K562 (cell line): ENCODE data around the gene MAN2B1. TPM values are rescaled to one million over a fixed set of nuclear protein-coding genes. Genes with fewer than 3 reads are reported as not detected.

ENCODE experiments used
- ATF6 ChIP-seq: sonication (generic); formaldehyde crosslinking; IDR thresholded peaks from 2 replicates; pipeline ENCODE4 v1.4.0; 2020; ENCODE audit warnings: mild to moderate bottlenecking, missing genetic modification reagents
- BRF2 ChIP-seq: IDR thresholded peaks from 3 replicates; pipeline ENCODE4 v1.6.1; 2011; ENCODE audit warnings: borderline replicate concordance, mild to moderate bottlenecking; ENCODE audit not compliant: insufficient read length, insufficient read depth
- CBX3 ChIP-seq, 2 experiments: IDR thresholded peaks; 1 replicate in 1 of 2; 2 replicates in 1 of 2; pipeline ENCODE4 v1.6.1; 2012; ENCODE audit warnings: inconsistent platforms in 2 of 2, low read length in 2 of 2, borderline replicate concordance in 1 of 2, control low read depth in 1 of 2
- EP300 ChIP-seq: IDR thresholded peaks from 2 replicates; pipeline ENCODE4 v1.6.1; 2012; ENCODE audit warnings: low read length, improper control_type of control experiment
- ETV5 ChIP-seq: sonication (generic); formaldehyde crosslinking; IDR thresholded peaks from 2 replicates; pipeline ENCODE4 v1.4.0; 2020; ENCODE audit warnings: low read depth, mild to moderate bottlenecking, missing genetic modification reagents
- FOXJ2 ChIP-seq: fragments of 200-800 bp; sonication (Bioruptor generic); IDR thresholded peaks from 2 replicates; pipeline ENCODE4 v1.6.1; 2016; ENCODE audit warnings: missing genetic modification characterization, missing compliant biosample characterization
- HDAC6 ChIP-seq: IDR thresholded peaks from 2 replicates; pipeline ENCODE4 v1.6.1; 2012; ENCODE audit warnings: low read depth, mild to moderate bottlenecking, control low read depth, inconsistent platforms, low read length, moderate library complexity
- IRF9 ChIP-seq: fragments of 450-650 bp; IDR thresholded peaks from 2 replicates; pipeline ENCODE4 v1.6.1; 2016; ENCODE audit warnings: missing biosample characterization, missing genetic modification characterization
- MBD2 ChIP-seq: sonication (generic); IDR thresholded peaks from 2 replicates; pipeline ENCODE4 v1.6.1; 2016; ENCODE audit warnings: low read depth, borderline replicate concordance
- MLLT1 ChIP-seq, 2 experiments: fragments of 450-650 bp; IDR thresholded peaks; 2 replicates each; pipeline ENCODE4 v1.6.1; 2016
- PHF20 ChIP-seq: fragments of 450-650 bp; IDR thresholded peaks from 2 replicates; pipeline ENCODE4 v1.6.1; 2018; ENCODE audit not compliant: partially characterized antibody
- YBX1 ChIP-seq: fragments of 450-650 bp; IDR thresholded peaks from 2 replicates; pipeline ENCODE4 v1.7.1; 2016; ENCODE audit warnings: mild to moderate bottlenecking
- ZKSCAN3 ChIP-seq: fragments of 250-450 bp; sonication (Bioruptor Pico); IDR thresholded peaks from 2 replicates; pipeline ENCODE4 v1.4.0; 2020
- ZNF232 ChIP-seq: sonication (generic); formaldehyde crosslinking; IDR thresholded peaks from 2 replicates; pipeline ENCODE4 v1.8.0; 2022; ENCODE audit warnings: mild to moderate bottlenecking, missing genetic modification reagents
- ZNF316 ChIP-seq: fragments of 450-650 bp; IDR thresholded peaks from 2 replicates; pipeline ENCODE4 v1.6.1; 2016
- ZNF584 ChIP-seq: fragments of 200-800 bp; sonication (Bioruptor generic); IDR thresholded peaks from 2 replicates; pipeline ENCODE4 v1.6.1; 2016; ENCODE audit warnings: low read depth, mild to moderate bottlenecking, missing genetic modification characterization, missing compliant biosample characterization
- polyA plus RNA-seq, 8 experiments: library from polyadenylated mRNA; depleted of rRNA in 4 of 8; stranded (reverse) in 5 of 8; unstranded in 3 of 8; fragments of >200 nt; fragmentation: Nextera tagmentation in 2 of 8; fragmentation: Illumina TruSeq in 1 of 8; extraction: Ambion mirVana in 2 of 8; extraction: Trizol in 1 of 8; gene quantifications; 2 replicates each; pipeline versions ENCODE4 v1.2.1 to v1.2.3, GENCODE V29; 2011 to 2014; ENCODE audit warnings: inconsistent platforms in 1 of 8, missing spikeins in 1 of 8
- total RNA-seq, 7 experiments: library from RNA; depleted of rRNA in 6 of 7; stranded (reverse); fragments of >200 nt in 6 of 7; fragmentation: Illumina TruSeq in 2 of 7; extraction: Trizol in 2 of 7; gene quantifications; 2 replicates each; pipeline versions ENCODE4 v1.2.1 to v1.2.3, GENCODE V29; 2011 to 2021; ENCODE audit warnings: low replicate concordance in 1 of 7
- TF ChIP-seq, protein P1 (sequence below), 2 experiments: fragments of 450-650 bp; IDR thresholded peaks; 2 replicates each; pipeline ENCODE4 v1.6.1; 2018; ENCODE audit warnings: mild to moderate bottlenecking in 2 of 2, low read depth in 1 of 2; ENCODE audit not compliant: partially characterized antibody in 2 of 2

The MAN2B1 gene
- total and polyA plus RNA-seq, 9 of the 15 experiments (the other 6 are each of a cell fraction or from before 2014, with no cell fraction given): 0.59 to 33.8 (median 11.4) TPM

- TF ChIP-seq HDAC6: no peak
- 0 out of 2 replicates have a peak, but pooled peaks have one; percentile 36 for TF ChIP-seq ZNF316
- no peak for TF ChIP-seq BRF2
- peak; percentile 98 for TF ChIP-seq PHF20
- peak; percentile 42; the same call in 1 of the 2 replicates for TF ChIP-seq ZNF232 (CRISPR knock-in tag)
- 0 out of 2 replicates have a peak, but pooled peaks have one; percentile 45 for TF ChIP-seq ATF6
- no peak for TF ChIP-seq ZNF584 (CRISPR knock-in tag)
- TF ChIP-seq CBX3 (IDR thresholded peaks at IDR 0.05; ENCODE audit: borderline replicate concordance in 1 of 2, low read length in 2 of 2): peak in 1 of 2 experiments; percentile 91; a peak in 1 of 3 replicates
- no peak for TF ChIP-seq ZKSCAN3
- TF ChIP-seq, protein P1, sequence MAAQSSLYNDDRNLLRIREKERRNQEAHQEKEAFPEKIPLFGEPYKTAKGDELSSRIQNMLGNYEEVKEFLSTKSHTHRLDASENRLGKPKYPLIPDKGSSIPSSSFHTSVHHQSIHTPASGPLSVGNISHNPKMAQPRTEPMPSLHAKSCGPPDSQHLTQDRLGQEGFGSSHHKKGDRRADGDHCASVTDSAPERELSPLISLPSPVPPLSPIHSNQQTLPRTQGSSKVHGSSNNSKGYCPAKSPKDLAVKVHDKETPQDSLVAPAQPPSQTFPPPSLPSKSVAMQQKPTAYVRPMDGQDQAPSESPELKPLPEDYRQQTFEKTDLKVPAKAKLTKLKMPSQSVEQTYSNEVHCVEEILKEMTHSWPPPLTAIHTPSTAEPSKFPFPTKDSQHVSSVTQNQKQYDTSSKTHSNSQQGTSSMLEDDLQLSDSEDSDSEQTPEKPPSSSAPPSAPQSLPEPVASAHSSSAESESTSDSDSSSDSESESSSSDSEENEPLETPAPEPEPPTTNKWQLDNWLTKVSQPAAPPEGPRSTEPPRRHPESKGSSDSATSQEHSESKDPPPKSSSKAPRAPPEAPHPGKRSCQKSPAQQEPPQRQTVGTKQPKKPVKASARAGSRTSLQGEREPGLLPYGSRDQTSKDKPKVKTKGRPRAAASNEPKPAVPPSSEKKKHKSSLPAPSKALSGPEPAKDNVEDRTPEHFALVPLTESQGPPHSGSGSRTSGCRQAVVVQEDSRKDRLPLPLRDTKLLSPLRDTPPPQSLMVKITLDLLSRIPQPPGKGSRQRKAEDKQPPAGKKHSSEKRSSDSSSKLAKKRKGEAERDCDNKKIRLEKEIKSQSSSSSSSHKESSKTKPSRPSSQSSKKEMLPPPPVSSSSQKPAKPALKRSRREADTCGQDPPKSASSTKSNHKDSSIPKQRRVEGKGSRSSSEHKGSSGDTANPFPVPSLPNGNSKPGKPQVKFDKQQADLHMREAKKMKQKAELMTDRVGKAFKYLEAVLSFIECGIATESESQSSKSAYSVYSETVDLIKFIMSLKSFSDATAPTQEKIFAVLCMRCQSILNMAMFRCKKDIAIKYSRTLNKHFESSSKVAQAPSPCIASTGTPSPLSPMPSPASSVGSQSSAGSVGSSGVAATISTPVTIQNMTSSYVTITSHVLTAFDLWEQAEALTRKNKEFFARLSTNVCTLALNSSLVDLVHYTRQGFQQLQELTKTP (IDR thresholded peaks at IDR 0.05; ENCODE audit: low read depth in 1 of 2, partially characterized antibody in 2 of 2): peak in 1 of 2 experiments; percentile 78
- no peak for TF ChIP-seq FOXJ2
- peak; percentile 77; the same call in 1 of the 2 replicates for TF ChIP-seq MBD2
- TF ChIP-seq EP300: peak; percentile 41; the same call in 1 of the 2 replicates
- TF ChIP-seq ETV5: peak; percentile 71; the same call in 1 of the 2 replicates
- TF ChIP-seq IRF9 (tag): no peak
- no peak for TF ChIP-seq YBX1
- TF ChIP-seq MLLT1 (IDR thresholded peaks at IDR 0.05): peak in 1 of 2 experiments; percentile 14; a peak in 1 of 4 replicates
Observed at GRCh38 chr19:12610540-12611360, 55.8 kb downstream of the MAN2B1 start, which contains the start of the genes ZNF490 and ZNF791 (continued).
